SK-N-SH (cell line): ENCODE results near the gene MAP2K5. TPM values are rescaled to one million over a fixed set of nuclear protein-coding genes. Genes with fewer than 3 reads are reported as not detected.

Source experiments
- CTCF ChIA-PET: fragments of 300-600, 350-600 bp; formaldehyde crosslinking; extraction: SDS; loops from one replicate; lab custom pipeline; 2021; lab: Yijun Ruan, JAX
- POLR2A ChIA-PET: fragments of 350-600 bp; sonication (Branson Sonifier 250); formaldehyde crosslinking; extraction: SDS; loops from one replicate; lab custom pipeline; 2020; ENCODE audit warnings: antibody characterized with exemption, inconsistent platforms; lab: Yijun Ruan, JAX
- DNase-seq: peaks from one replicate; pipeline ENCODE4 v3.0.0; 2012
- H2AFZ ChIP-seq: fragments of 200-600 bp; sonication (generic); 2 replicates; pipeline ENCODE4 v1.8.1; 2016; ENCODE audit warnings: antibody characterized with exemption, mild to moderate bottlenecking, low read depth
- H3F3A ChIP-seq: fragments of 200-600 bp; sonication (generic); replicated peaks from 2 replicates; pipeline ENCODE3; 2016; ENCODE audit warnings: antibody characterized with exemption, mild to moderate bottlenecking; ENCODE audit not compliant: insufficient read depth
- H3K27ac ChIP-seq, 2 experiments: fragments of 200-500 bp in 1 of 2; fragments of 200-600 bp in 1 of 2; sonication (Bioruptor generic) in 1 of 2; sonication (generic), shearing (Covaris generic) in 1 of 2; 2 replicates each; pipeline versions ENCODE4 v1.5.1 to v1.6.1; 2014 to 2016; ENCODE audit warnings: low read depth in 2 of 2, inconsistent platforms in 1 of 2, low read length in 1 of 2, mild to moderate bottlenecking in 1 of 2, mixed read lengths in 1 of 2
- H3K27me3 ChIP-seq: fragments of 200-600 bp; sonication (generic), shearing (Covaris generic); 2 replicates; pipeline ENCODE4 v1.6.1; 2016; ENCODE audit warnings: mixed run types; ENCODE audit not compliant: insufficient read depth
- H3K36me3 ChIP-seq, 2 experiments: fragments of 200-500 bp in 1 of 2; fragments of 200-600 bp in 1 of 2; sonication (Bioruptor generic) in 1 of 2; sonication (generic) in 1 of 2; replicated peaks in 1 of 2; 2 replicates each; pipeline versions ENCODE3 to v1.5.1; 2014 to 2016; ENCODE audit warnings: low read length in 1 of 2, mild to moderate bottlenecking in 1 of 2; ENCODE audit not compliant: insufficient read depth in 2 of 2, control insufficient read depth in 1 of 2
- H3K4me1 ChIP-seq, 2 experiments: fragments of 200-500 bp in 1 of 2; fragments of 200-600 bp in 1 of 2; sonication (Bioruptor generic) in 1 of 2; sonication (generic), shearing (Covaris generic) in 1 of 2; 2 replicates each; pipeline versions ENCODE4 v1.5.1 to v1.6.1; 2014 to 2016; ENCODE audit warnings: low read depth in 1 of 2, low read length in 1 of 2, mixed run types in 1 of 2; ENCODE audit not compliant: insufficient read depth in 2 of 2, control insufficient read depth in 1 of 2
- H3K4me2 ChIP-seq: fragments of 200-600 bp; sonication (generic), shearing (Covaris generic); 2 replicates; pipeline ENCODE4 v1.6.1; 2017; ENCODE audit warnings: mixed run types
- H3K4me3 ChIP-seq, 2 experiments: fragments of 200-500 bp in 1 of 2; fragments of 200-600 bp in 1 of 2; sonication (Bioruptor generic) in 1 of 2; sonication (generic), shearing (Covaris generic) in 1 of 2; 2 replicates each; pipeline versions ENCODE4 v1.5.1 to v1.8.1; 2014 to 2016; ENCODE audit warnings: low read depth in 2 of 2, inconsistent platforms in 1 of 2, low read length in 1 of 2, mild to moderate bottlenecking in 1 of 2, mixed read lengths in 1 of 2, moderate library complexity in 1 of 2
- H3K79me2 ChIP-seq: fragments of 200-600 bp; sonication (generic); 2 replicates; pipeline ENCODE4 v1.8.1; 2017; ENCODE audit warnings: mild to moderate bottlenecking; ENCODE audit not compliant: insufficient read depth
- H3K9ac ChIP-seq: fragments of 200-600 bp; sonication (generic); 2 replicates; pipeline ENCODE4 v1.6.1; 2017; ENCODE audit warnings: mixed run types
- H3K9me2 ChIP-seq: fragments of 200-600 bp; sonication (generic); 2 replicates; pipeline ENCODE4 v1.6.1; 2017; ENCODE audit warnings: mixed run types
- H3K9me3 ChIP-seq: fragments of 200-600 bp; sonication (generic); 2 replicates; pipeline ENCODE4 v1.6.1; 2017; ENCODE audit warnings: mixed run types, mild to moderate bottlenecking, moderate library complexity
- H4K20me1 ChIP-seq: fragments of 200-600 bp; sonication (generic); 2 replicates; pipeline ENCODE4 v1.6.1; 2017; ENCODE audit warnings: mild to moderate bottlenecking, mixed run types; ENCODE audit not compliant: insufficient read depth
- FOXJ3 ChIP-seq: sonication (generic); formaldehyde crosslinking; IDR thresholded peaks from 2 replicates; pipeline ENCODE4 v1.5.1; 2020; ENCODE audit warnings: mild to moderate bottlenecking, missing genetic modification reagents
- GABPA ChIP-seq: IDR thresholded peaks from 2 replicates; pipeline ENCODE4 v1.4.0; 2012; ENCODE audit warnings: low read depth, mild to moderate bottlenecking
- IRF3 ChIP-seq: fragments of 150-350 bp; IDR thresholded peaks from 2 replicates; pipeline ENCODE4 v1.6.1; 2016; ENCODE audit warnings: mild to moderate bottlenecking, low read depth, low read length
- NFIC ChIP-seq: IDR thresholded peaks from 2 replicates; pipeline ENCODE4 v1.4.0; 2012; ENCODE audit warnings: borderline replicate concordance
- NRF1 ChIP-seq: IDR thresholded peaks from 2 replicates; pipeline ENCODE4 v1.6.1; 2012; ENCODE audit warnings: low read depth, mild to moderate bottlenecking, low read length
- RAD21 ChIP-seq: IDR thresholded peaks from 2 replicates; pipeline ENCODE4 v1.6.1; 2012; ENCODE audit warnings: mild to moderate bottlenecking, low read length
- REST ChIP-seq: IDR thresholded peaks from 2 replicates; pipeline ENCODE4 v1.6.1; 2012; ENCODE audit warnings: mild to moderate bottlenecking, low read depth, low read length, moderate library complexity
- RFX5 ChIP-seq: IDR thresholded peaks from 2 replicates; pipeline ENCODE4 v1.6.1; 2012; ENCODE audit warnings: mild to moderate bottlenecking, improper control_type of control experiment, low read length
- RXRA ChIP-seq: IDR thresholded peaks from 2 replicates; pipeline ENCODE4 v1.4.0; 2012; ENCODE audit warnings: low read depth, mild to moderate bottlenecking, borderline replicate concordance
- SIN3A ChIP-seq: IDR thresholded peaks from 2 replicates; pipeline ENCODE4 v1.6.1; 2012; ENCODE audit warnings: low read depth, mild to moderate bottlenecking, low read length, moderate library complexity, borderline replicate concordance
- TAF1 ChIP-seq: IDR thresholded peaks from 2 replicates; pipeline ENCODE4 v1.6.1; 2012; ENCODE audit warnings: low read depth, mild to moderate bottlenecking, low read length, moderate library complexity, borderline replicate concordance
- TEAD4 ChIP-seq: IDR thresholded peaks from 2 replicates; pipeline ENCODE4 v1.4.0; 2012; ENCODE audit warnings: mild to moderate bottlenecking, borderline replicate concordance; ENCODE audit not compliant: insufficient read depth
- WGBS: methylation state at CpG from one replicate; pipeline ENCODE4 v1.1.6; 2017; ENCODE audit warnings: low lambda C conversion rate; 5-methylcytosine and 5-hydroxymethylcytosine counted together
- polyA plus RNA-seq, 3 experiments: library from polyadenylated mRNA; depleted of rRNA; stranded (reverse); fragments of >200 nt; gene quantifications; 2 replicates each; pipeline ENCODE4 v1.2.3, GENCODE V29; 2012

MAP2K5 gene
- polyA plus RNA-seq, 1 of the 3 experiments (the other 2 are of a cell fraction), result 6.2 TPM

- Histone ChIP-seq H3K9me3 (no peaks in the 10 kb centered on the region), H3K4me3 (no peak within 1 kb of the TSS; a peak in 1 of 4 replicates), H3K9me2 (no peaks in the 10 kb centered on the region), H3K4me2 (peak within 1 kb of the TSS; percentile 90; the same call in 1 of the 2 replicates), H2AFZ (no peak within 1 kb of the TSS), H3K27me3 (peaks cover 36% of the 10 kb centered on the region), H3K4me1 (peaks cover 0 to 22% of the 10 kb centered on the region in 2 experiments; a peak in 2 of 4 replicates), H4K20me1 (no peaks in the 10 kb centered on the region), H3K36me3 (no peaks in the 10 kb centered on the region)
- ChIA-PET CTCF (interaction anchor here (0.9 to 4.6 kb wide), 4 partner anchors 10 to 368 kb away, joined by 3 to 23 read pairs (median 10); no protein-coding TSS in a partner anchor), POLR2A (interaction anchor here (1.3 kb wide), 1 partner anchor 12 kb away, joined by 4 read pairs; no protein-coding TSS in a partner anchor)
- peak; percentile 65 for DNase-seq
- TF ChIP-seq RAD21, result no peak
- peak; percentile 91 for TF ChIP-seq REST
- TF ChIP-seq, all 33 proteins: peak for 1
- H3F3A ChIP-seq, result no peaks in the 10 kb centered on the region
- no peak within 1 kb of the TSS for H3K27ac ChIP-seq
- no peaks in the 10 kb centered on the region for H3K79me2 ChIP-seq
- H3K9ac ChIP-seq, result no peak within 1 kb of the TSS
- WGBS, result 34% methylated on average over 56 of the region's 58 CpGs
Observed at GRCh38 chr15:67824976-67825880, 282.7 kb downstream of the MAP2K5 start, which contains the start of gene SKOR1. TSS of gene SKOR1 (plus strand) at chr15:67825509. CDS start at chr15:67825603, 94 bp downstream.

- Histone ChIP-seq H3K27me3 (peaks cover 35% of the 10 kb centered on the region), H4K20me1 (no peaks in the 10 kb centered on the region), H3K27ac (no peak overlapping the region), H3K4me3 (no peak overlapping the region), H3K9ac (no peak overlapping the region), H2AFZ (no peak overlapping the region), H3K9me2 (no peaks in the 10 kb centered on the region), H3F3A (no peaks in the 10 kb centered on the region), H3K4me2 (no peak overlapping the region), H3K36me3 (no peaks in the 10 kb centered on the region), H3K4me1 (peaks cover 0 to 22% of the 10 kb centered on the region in 2 experiments; a peak in 2 of 4 replicates), H3K79me2 (no peaks in the 10 kb centered on the region), H3K9me3 (no peaks in the 10 kb centered on the region)
- ChIA-PET POLR2A (no interaction called here), CTCF (interaction anchor here (2.8 to 4.6 kb wide), 2 partner anchors 9 to 369 kb away, joined by 14 to 23 read pairs; no protein-coding TSS in a partner anchor)
- DNase-seq, result no peak
- WGBS, result 92% methylated on average over 58 of the region's 77 CpGs
- no peak for TF ChIP-seq REST
- no peak for TF ChIP-seq SIN3A
- TF ChIP-seq GABPA, result no peak
- no peak for TF ChIP-seq FOXJ3 (CRISPR knock-in tag)
- TF ChIP-seq TAF1, result no peak
- TF ChIP-seq NRF1, result no peak
- no peak for TF ChIP-seq NFIC
- no peak for TF ChIP-seq RXRA
- TF ChIP-seq IRF3, result no peak
- no peak for TF ChIP-seq TEAD4
- no peak for TF ChIP-seq RFX5
Observed at GRCh38 chr15:67825881-67826716, 283.6 kb downstream of the MAP2K5 start.
